K562 (cell line): Measurements from ENCODE around the gene COL5A1. TPM values are rescaled to one million over a fixed set of nuclear protein-coding genes. Genes with fewer than 3 reads are reported as not detected.

Source experiments
- ADNP ChIP-seq: fragments of 200-800 bp; sonication (Bioruptor generic); IDR thresholded peaks from 2 replicates; pipeline ENCODE4 v1.6.1; 2016; ENCODE audit warnings: missing genetic modification characterization, missing compliant biosample characterization
- HMG20A ChIP-seq: fragments of 450-650 bp; formaldehyde crosslinking; conservative IDR thresholded peaks from 2 replicates; pipeline ENCODE4 v1.4.0; 2020; ENCODE audit warnings: mild to moderate bottlenecking, mixed read lengths
- MAFK ChIP-seq: IDR thresholded peaks from 2 replicates; pipeline ENCODE4 v1.6.1; 2011; ENCODE audit warnings: low read length, improper control_type of control experiment
- MECOM ChIP-seq: fragments of 250-450 bp; sonication (Bioruptor Pico); IDR thresholded peaks from 2 replicates; pipeline ENCODE4 v1.8.0; 2022; ENCODE audit warnings: inconsistent platforms
- PHB2 ChIP-seq: fragments of 450-650 bp; IDR thresholded peaks from 2 replicates; pipeline ENCODE4 v1.6.1; 2017; ENCODE audit warnings: low read depth
- RAD21 ChIP-seq, 2 experiments: fragments of 250-450 bp in 1 of 2; fragments of 450-650 bp in 1 of 2; sonication (Bioruptor Pico) in 1 of 2; formaldehyde crosslinking in 1 of 2; IDR thresholded peaks in 1 of 2; conservative IDR thresholded peaks in 1 of 2; 2 replicates each; pipeline versions ENCODE4 v1.4.0 to v1.8.0; 2020 to 2022; ENCODE audit warnings: mild to moderate bottlenecking in 2 of 2, moderate library complexity in 1 of 2
- RCOR1 ChIP-seq, 2 experiments: IDR thresholded peaks; 2 replicates each; pipeline ENCODE4 v1.6.1; 2012; ENCODE audit warnings: low read depth in 2 of 2, low read length in 2 of 2, borderline replicate concordance in 1 of 2, improper control_type of control experiment in 1 of 2
- SMAD4 ChIP-seq: fragments of 250-450 bp; sonication (Bioruptor Pico); conservative IDR thresholded peaks from 2 replicates; pipeline ENCODE4 v1.8.0; 2021; ENCODE audit warnings: inconsistent platforms, mild to moderate bottlenecking, moderate library complexity
- TEAD4 ChIP-seq, 2 experiments: sonication (generic) in 1 of 2; formaldehyde crosslinking in 1 of 2; IDR thresholded peaks; 2 replicates each; pipeline versions ENCODE4 v1.6.1 to v1.8.0; 2012 to 2022; ENCODE audit warnings: borderline replicate concordance in 1 of 2, inconsistent platforms in 1 of 2, low read length in 1 of 2, mild to moderate bottlenecking in 1 of 2, missing genetic modification reagents in 1 of 2
- TFAM ChIP-seq: fragments of 250-450 bp; sonication (Bioruptor Pico); conservative IDR thresholded peaks from 2 replicates; pipeline ENCODE4 v1.5.0; 2021; ENCODE audit warnings: mild to moderate bottlenecking, moderate library complexity
- ZNF436 ChIP-seq: fragments of 250-450, 450-650 bp; sonication (Bioruptor Pico); formaldehyde crosslinking; IDR thresholded peaks from 2 replicates; pipeline ENCODE4 v1.7.0; 2020; ENCODE audit warnings: mild to moderate bottlenecking
- polyA plus RNA-seq, 8 experiments: library from polyadenylated mRNA; depleted of rRNA in 4 of 8; stranded (reverse) in 5 of 8; unstranded in 3 of 8; fragments of >200 nt; fragmentation: Nextera tagmentation in 2 of 8; fragmentation: Illumina TruSeq in 1 of 8; extraction: Ambion mirVana in 2 of 8; extraction: Trizol in 1 of 8; gene quantifications; 2 replicates each; pipeline versions ENCODE4 v1.2.1 to v1.2.3, GENCODE V29; 2011 to 2014; ENCODE audit warnings: inconsistent platforms in 1 of 8, missing spikeins in 1 of 8
- total RNA-seq, 7 experiments: library from RNA; depleted of rRNA in 6 of 7; stranded (reverse); fragments of >200 nt in 6 of 7; fragmentation: Illumina TruSeq in 2 of 7; extraction: Trizol in 2 of 7; gene quantifications; 2 replicates each; pipeline versions ENCODE4 v1.2.1 to v1.2.3, GENCODE V29; 2011 to 2021; ENCODE audit warnings: low replicate concordance in 1 of 7
- TF ChIP-seq, protein P1 (sequence below): fragments of 250-450 bp; sonication (Bioruptor Pico); IDR thresholded peaks from 2 replicates; pipeline ENCODE4 v1.5.0; 2022; ENCODE audit warnings: mild to moderate bottlenecking

The COL5A1 gene
- total and polyA plus RNA-seq, 9 of the 15 experiments (the other 6 are each of a cell fraction or from before 2014, with no cell fraction given): under 0.01 to 0.13 (median 0.04) TPM; not detected in 6

DNA sequence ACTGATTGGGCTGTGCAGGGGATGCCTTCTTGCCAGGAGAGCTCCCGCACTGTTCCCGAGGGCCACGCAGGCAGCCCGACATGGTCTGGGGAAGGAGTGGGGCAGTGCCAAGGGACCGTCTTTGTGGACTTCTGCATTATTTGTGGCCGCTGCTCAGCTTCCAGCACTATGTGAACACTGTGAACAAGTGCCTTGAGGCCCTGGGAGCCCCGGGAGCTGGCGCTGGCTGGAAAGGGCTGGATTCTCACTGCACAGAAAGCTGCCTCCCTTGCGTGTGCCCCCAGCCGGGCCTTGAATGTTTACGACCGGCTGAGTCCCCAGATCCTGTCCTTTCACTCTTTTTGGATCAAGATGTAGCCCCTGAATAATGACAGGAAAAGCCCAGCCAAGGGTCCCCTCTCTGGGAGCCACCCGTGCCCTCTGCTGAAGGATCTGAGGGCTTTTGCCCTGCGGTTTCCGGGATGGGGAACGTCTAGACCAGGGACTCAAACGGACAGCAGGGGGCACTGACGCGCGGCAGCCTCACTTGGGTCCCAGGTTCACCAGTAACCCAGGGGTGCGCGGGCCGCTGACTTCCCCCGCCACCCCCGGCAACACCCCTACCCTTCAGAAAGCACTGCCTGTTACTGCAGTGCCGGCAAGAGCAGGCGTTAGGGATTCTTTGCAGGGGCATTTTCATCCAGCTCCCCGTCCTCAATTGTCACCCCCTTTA lies 140.1 kb downstream of the COL5A1 start (continued):
- peak in 1 of 2 experiments; percentile 18; a peak in 1 of 4 replicates for TF ChIP-seq RAD21 (CRISPR knock-in tag; conservative IDR thresholded peaks at IDR 0.05 in 1 of 2, IDR thresholded peaks at IDR 0.05 in 1 of 2)
- no peak for TF ChIP-seq PHB2
- no peak for TF ChIP-seq RCOR1 (IDR thresholded peaks at IDR 0.05; ENCODE audit: borderline replicate concordance in 1 of 2, low read depth in 2 of 2, low read length in 2 of 2)
- TF ChIP-seq MECOM (CRISPR knock-in tag): no peak
- no peak for TF ChIP-seq ADNP (tag)
- no peak for TF ChIP-seq HMG20A (CRISPR knock-in tag)
- no peak for TF ChIP-seq MAFK
- no peak for TF ChIP-seq TEAD4 (IDR thresholded peaks at IDR 0.05; ENCODE audit: low read length)
- no peak for TF ChIP-seq TEAD4 (CRISPR knock-in tag; IDR thresholded peaks at IDR 0.05; ENCODE audit: borderline replicate concordance)
- TF ChIP-seq, protein P1, sequence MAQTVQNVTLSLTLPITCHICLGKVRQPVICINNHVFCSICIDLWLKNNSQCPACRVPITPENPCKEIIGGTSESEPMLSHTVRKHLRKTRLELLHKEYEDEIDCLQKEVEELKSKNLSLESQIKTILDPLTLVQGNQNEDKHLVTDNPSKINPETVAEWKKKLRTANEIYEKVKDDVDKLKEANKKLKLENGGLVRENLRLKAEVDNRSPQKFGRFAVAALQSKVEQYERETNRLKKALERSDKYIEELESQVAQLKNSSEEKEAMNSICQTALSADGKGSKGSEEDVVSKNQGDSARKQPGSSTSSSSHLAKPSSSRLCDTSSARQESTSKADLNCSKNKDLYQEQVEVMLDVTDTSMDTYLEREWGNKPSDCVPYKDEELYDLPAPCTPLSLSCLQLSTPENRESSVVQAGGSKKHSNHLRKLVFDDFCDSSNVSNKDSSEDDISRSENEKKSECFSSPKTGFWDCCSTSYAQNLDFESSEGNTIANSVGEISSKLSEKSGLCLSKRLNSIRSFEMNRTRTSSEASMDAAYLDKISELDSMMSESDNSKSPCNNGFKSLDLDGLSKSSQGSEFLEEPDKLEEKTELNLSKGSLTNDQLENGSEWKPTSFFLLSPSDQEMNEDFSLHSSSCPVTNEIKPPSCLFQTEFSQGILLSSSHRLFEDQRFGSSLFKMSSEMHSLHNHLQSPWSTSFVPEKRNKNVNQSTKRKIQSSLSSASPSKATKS (CRISPR knock-in tag): no peak
- no peak for TF ChIP-seq ZNF436 (CRISPR knock-in tag)
- no peak for TF ChIP-seq TFAM (CRISPR knock-in tag)
- no peak for TF ChIP-seq SMAD4 (CRISPR knock-in tag)
